ENCODE data around the gene SCN1A.

- TF ChIP-seq HDGF (IDR thresholded peaks at IDR 0.05) (no peak), MTA3 (IDR thresholded peaks at IDR 0.05; ENCODE audit: borderline replicate concordance, low read length) (no peak), GABPA (IDR thresholded peaks at IDR 0.05; ENCODE audit: low read depth) (no peak), MYC (IDR thresholded peaks at IDR 0.05; ENCODE audit: insufficient read depth, insufficient read length, insufficient replicate concordance, low read length, severe bottlenecking) (no peak), MAX (IDR thresholded peaks at IDR 0.05; ENCODE audit: low read depth, low read length) (no peak), ATF7 (IDR thresholded peaks at IDR 0.05; ENCODE audit: low read depth) (no peak), POLR2A (IDR thresholded peaks at IDR 0.05; ENCODE audit: low read depth, low read length) (no peak), NRF1 (conservative IDR thresholded peaks at IDR 0.05; ENCODE audit: low read depth, low read length) (no peak), RAD21 (IDR thresholded peaks at IDR 0.05; ENCODE audit: insufficient read depth, low read depth, low read length) (no peak), RAD51 (IDR thresholded peaks at IDR 0.05) (no peak), POLR2AphosphoS2 (IDR thresholded peaks at IDR 0.05; ENCODE audit: low read depth, low read length) (no peak), SRF (IDR thresholded peaks at IDR 0.05; ENCODE audit: low read depth in 2 of 2, low read length in 2 of 2) (no peak)
- TF ChIP-seq, protein P1, sequence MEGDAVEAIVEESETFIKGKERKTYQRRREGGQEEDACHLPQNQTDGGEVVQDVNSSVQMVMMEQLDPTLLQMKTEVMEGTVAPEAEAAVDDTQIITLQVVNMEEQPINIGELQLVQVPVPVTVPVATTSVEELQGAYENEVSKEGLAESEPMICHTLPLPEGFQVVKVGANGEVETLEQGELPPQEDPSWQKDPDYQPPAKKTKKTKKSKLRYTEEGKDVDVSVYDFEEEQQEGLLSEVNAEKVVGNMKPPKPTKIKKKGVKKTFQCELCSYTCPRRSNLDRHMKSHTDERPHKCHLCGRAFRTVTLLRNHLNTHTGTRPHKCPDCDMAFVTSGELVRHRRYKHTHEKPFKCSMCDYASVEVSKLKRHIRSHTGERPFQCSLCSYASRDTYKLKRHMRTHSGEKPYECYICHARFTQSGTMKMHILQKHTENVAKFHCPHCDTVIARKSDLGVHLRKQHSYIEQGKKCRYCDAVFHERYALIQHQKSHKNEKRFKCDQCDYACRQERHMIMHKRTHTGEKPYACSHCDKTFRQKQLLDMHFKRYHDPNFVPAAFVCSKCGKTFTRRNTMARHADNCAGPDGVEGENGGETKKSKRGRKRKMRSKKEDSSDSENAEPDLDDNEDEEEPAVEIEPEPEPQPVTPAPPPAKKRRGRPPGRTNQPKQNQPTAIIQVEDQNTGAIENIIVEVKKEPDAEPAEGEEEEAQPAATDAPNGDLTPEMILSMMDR (IDR thresholded peaks at IDR 0.05 in 2 of 3, conservative IDR thresholded peaks at IDR 0.05 in 1 of 3; ENCODE audit: control insufficient read depth in 2 of 3, extremely low read depth in 1 of 3, insufficient read depth in 1 of 3, low read depth in 3 of 3, low read length in 3 of 3) = no peak
Observed at GRCh38 chr2:166140475-166140874, 12.7 kb upstream of the SCN1A start.

All from GM12878 (cell line).